Thyroid gland (tissue), 4 donors: Measurements from ENCODE around the gene NDUFA8.

Experiments
- POLR2A ChIP-seq, 2 donors: fragments of 450-650 bp; IDR thresholded peaks; one replicate each; pipeline ENCODE4 v1.6.1; 2017; ENCODE audit warnings: antibody characterized with exemption in 2 of 2, mild to moderate bottlenecking in 2 of 2, moderate library complexity in 1 of 2
- TF ChIP-seq, protein P1 (sequence below), 6 experiments: fragments of 200-600 bp in 3 of 6; fragments of 450-650 bp in 3 of 6; sonication (generic) in 3 of 6; IDR thresholded peaks; one replicate each; pipeline ENCODE4 v1.5.1; 2016 to 2019; ENCODE audit warnings: antibody characterized with exemption in 6 of 6, mild to moderate bottlenecking in 2 of 6, inconsistent platforms in 1 of 6, moderate library complexity in 1 of 6

DNA sequence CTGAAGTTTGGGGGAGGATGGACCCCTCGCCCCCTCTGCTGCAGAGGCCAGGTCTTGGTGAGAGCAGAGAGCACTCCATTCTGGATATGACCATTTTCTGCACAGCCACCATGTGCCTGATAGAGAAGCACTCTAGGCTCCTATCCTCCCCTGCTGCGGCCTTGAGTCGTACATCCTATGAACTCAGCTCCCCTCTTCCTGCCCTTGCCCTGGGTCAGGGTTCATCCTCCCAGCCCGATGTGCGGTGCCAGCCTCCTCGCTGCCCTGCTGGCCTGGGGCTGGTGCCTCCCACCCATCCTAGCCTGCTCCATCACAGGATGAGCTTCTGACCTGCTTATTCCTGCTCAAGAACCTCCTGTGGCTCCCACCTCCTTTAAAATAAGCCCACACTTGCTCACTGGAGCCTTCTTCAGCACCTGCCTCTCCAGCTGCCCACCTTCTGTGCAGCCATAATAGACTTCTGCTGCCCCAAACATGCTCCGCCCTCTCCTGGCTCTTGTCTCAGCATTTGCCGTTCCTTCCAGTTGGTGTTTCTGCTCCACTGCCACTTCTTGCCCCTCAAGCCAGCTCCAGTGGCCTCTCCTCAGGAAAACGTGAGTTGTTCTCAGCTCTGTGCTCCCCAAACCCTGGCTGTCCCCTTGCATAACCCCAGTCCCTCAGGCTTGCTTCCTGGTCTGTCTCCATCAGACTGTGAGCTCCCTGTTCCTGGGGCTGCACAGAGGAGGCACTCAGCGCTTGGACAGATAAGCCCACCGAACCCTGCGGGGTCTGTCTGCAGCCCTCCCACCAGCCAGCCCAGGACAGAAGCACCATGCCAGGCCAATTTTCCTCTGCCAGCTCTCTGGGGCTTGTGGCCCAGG, 44.2 kb downstream of the NDUFA8 start:
- TF ChIP-seq, protein P1, sequence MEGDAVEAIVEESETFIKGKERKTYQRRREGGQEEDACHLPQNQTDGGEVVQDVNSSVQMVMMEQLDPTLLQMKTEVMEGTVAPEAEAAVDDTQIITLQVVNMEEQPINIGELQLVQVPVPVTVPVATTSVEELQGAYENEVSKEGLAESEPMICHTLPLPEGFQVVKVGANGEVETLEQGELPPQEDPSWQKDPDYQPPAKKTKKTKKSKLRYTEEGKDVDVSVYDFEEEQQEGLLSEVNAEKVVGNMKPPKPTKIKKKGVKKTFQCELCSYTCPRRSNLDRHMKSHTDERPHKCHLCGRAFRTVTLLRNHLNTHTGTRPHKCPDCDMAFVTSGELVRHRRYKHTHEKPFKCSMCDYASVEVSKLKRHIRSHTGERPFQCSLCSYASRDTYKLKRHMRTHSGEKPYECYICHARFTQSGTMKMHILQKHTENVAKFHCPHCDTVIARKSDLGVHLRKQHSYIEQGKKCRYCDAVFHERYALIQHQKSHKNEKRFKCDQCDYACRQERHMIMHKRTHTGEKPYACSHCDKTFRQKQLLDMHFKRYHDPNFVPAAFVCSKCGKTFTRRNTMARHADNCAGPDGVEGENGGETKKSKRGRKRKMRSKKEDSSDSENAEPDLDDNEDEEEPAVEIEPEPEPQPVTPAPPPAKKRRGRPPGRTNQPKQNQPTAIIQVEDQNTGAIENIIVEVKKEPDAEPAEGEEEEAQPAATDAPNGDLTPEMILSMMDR (IDR thresholded peaks at IDR 0.05): no peak
- no peak for TF ChIP-seq POLR2A (IDR thresholded peaks at IDR 0.05)
